HepG2 (cell line): ENCODE data around the gene CAMTA1. TPM values are rescaled to one million over a fixed set of nuclear protein-coding genes. Genes with fewer than 3 reads are reported as not detected.

Experiments
- ARNTL ChIP-seq: sonication (generic); formaldehyde crosslinking; IDR thresholded peaks from 2 replicates; pipeline ENCODE4 v1.4.0; 2020; ENCODE audit warnings: mild to moderate bottlenecking, missing genetic modification reagents
- CBX2 ChIP-seq, 2 experiments: fragments of 200-600 bp in 1 of 2; sonication (generic); formaldehyde crosslinking in 1 of 2; IDR thresholded peaks; 2 replicates each; pipeline versions ENCODE4 v1.7.0 to v1.8.1; 2018 to 2022; ENCODE audit warnings: low read depth in 2 of 2, low read length in 1 of 2, mild to moderate bottlenecking in 1 of 2, missing genetic modification reagents in 1 of 2
- CCAR2 ChIP-seq: fragments of 200-400 bp; formaldehyde crosslinking; optimal IDR thresholded peaks from 2 replicates; pipeline ENCODE3; 2018; ENCODE audit warnings: low read depth, mild to moderate bottlenecking, low read length, moderate library complexity
- CREM ChIP-seq, 2 experiments: sonication (generic) in 1 of 2; formaldehyde crosslinking in 1 of 2; IDR thresholded peaks; 2 replicates each; pipeline versions ENCODE4 v1.4.0 to v1.6.1; 2016 to 2020; ENCODE audit warnings: antibody characterized with exemption in 1 of 2, mild to moderate bottlenecking in 1 of 2, missing genetic modification reagents in 1 of 2
- EHMT2 ChIP-seq: fragments of 200-600 bp; sonication (generic); IDR thresholded peaks from 2 replicates; pipeline ENCODE4 v1.7.0; 2017; ENCODE audit warnings: antibody characterized with exemption, low read depth, low read length, borderline replicate concordance
- EP300 ChIP-seq, 3 experiments: sonication (generic) in 1 of 3; formaldehyde crosslinking in 1 of 3; IDR thresholded peaks; 2 replicates each; pipeline versions ENCODE4 v1.5.1 to v1.6.1; 2011 to 2020; ENCODE audit warnings: low read depth in 2 of 3, low read length in 2 of 3, borderline replicate concordance in 1 of 3, improper control_type of control experiment in 1 of 3, mild to moderate bottlenecking in 1 of 3, missing genetic modification reagents in 1 of 3, moderate library complexity in 1 of 3
- FOSL2 ChIP-seq: sonication (generic); formaldehyde crosslinking; IDR thresholded peaks from 2 replicates; pipeline ENCODE4 v1.4.0; 2020; ENCODE audit warnings: missing genetic modification reagents
- MED1 ChIP-seq: sonication (generic); formaldehyde crosslinking; IDR thresholded peaks from 2 replicates; pipeline ENCODE4 v1.4.0; 2020; ENCODE audit warnings: missing genetic modification reagents
- MYC ChIP-seq: sonication (generic); formaldehyde crosslinking; IDR thresholded peaks from 2 replicates; pipeline ENCODE4 v1.9.0; 2021; ENCODE audit warnings: missing genetic modification reagents, borderline replicate concordance
- NR1H2 ChIP-seq: sonication (generic); formaldehyde crosslinking; IDR thresholded peaks from 2 replicates; pipeline ENCODE4 v1.8.1; 2022; ENCODE audit warnings: low read depth, missing genetic modification reagents, borderline replicate concordance
- PLRG1 ChIP-seq: fragments of 450-650 bp; conservative IDR thresholded peaks from 2 replicates; pipeline ENCODE4 v1.6.1; 2016
- RCOR2 ChIP-seq: IDR thresholded peaks from 2 replicates; pipeline ENCODE4 v1.6.1; 2016; ENCODE audit warnings: missing biosample characterization, missing genetic modification reagents
- RFX1 ChIP-seq: fragments of 450-650 bp; IDR thresholded peaks from 2 replicates; pipeline ENCODE4 v1.6.1; 2017
- SAFB2 ChIP-seq: sonication (generic); formaldehyde crosslinking; IDR thresholded peaks from 2 replicates; pipeline ENCODE4 v1.5.1; 2020; ENCODE audit warnings: missing genetic modification reagents, low read depth, mild to moderate bottlenecking, borderline replicate concordance
- SMYD3 ChIP-seq: sonication (generic); formaldehyde crosslinking; IDR thresholded peaks from 2 replicates; pipeline ENCODE4 v1.8.1; 2023; ENCODE audit warnings: mild to moderate bottlenecking, missing genetic modification reagents
- ZFY ChIP-seq: sonication (generic); formaldehyde crosslinking; IDR thresholded peaks from 2 replicates; pipeline ENCODE4 v1.4.0; 2020; ENCODE audit warnings: missing genetic modification reagents
- ZHX2 ChIP-seq, 2 experiments: sonication (generic) in 1 of 2; formaldehyde crosslinking in 1 of 2; IDR thresholded peaks; 2 replicates each; pipeline versions ENCODE4 v1.6.1 to v1.9.0; 2014 to 2022; ENCODE audit warnings: antibody characterized with exemption in 1 of 2, borderline replicate concordance in 1 of 2, inconsistent platforms in 1 of 2, low read depth in 1 of 2, missing genetic modification reagents in 1 of 2
- ZNF12 ChIP-seq: sonication (generic); formaldehyde crosslinking; IDR thresholded peaks from 2 replicates; pipeline ENCODE4 v1.5.0; 2020; ENCODE audit warnings: missing genetic modification reagents
- ZNF570 ChIP-seq: sonication (generic); formaldehyde crosslinking; IDR thresholded peaks from 2 replicates; pipeline ENCODE4 v1.4.0; 2020; ENCODE audit warnings: mild to moderate bottlenecking, missing genetic modification reagents, borderline replicate concordance
- ZNF747 ChIP-seq: sonication (generic); formaldehyde crosslinking; IDR thresholded peaks from 2 replicates; pipeline ENCODE4 v1.8.1; 2023; ENCODE audit warnings: missing genetic modification reagents, mild to moderate bottlenecking, borderline replicate concordance
- ZNF775 ChIP-seq: sonication (generic); formaldehyde crosslinking; IDR thresholded peaks from 2 replicates; pipeline ENCODE4 v1.4.0; 2020; ENCODE audit warnings: missing genetic modification reagents, mild to moderate bottlenecking, moderate library complexity, borderline replicate concordance
- ZSCAN30 ChIP-seq: sonication (generic); formaldehyde crosslinking; IDR thresholded peaks from 2 replicates; pipeline ENCODE4 v1.5.0; 2020; ENCODE audit warnings: mild to moderate bottlenecking, missing genetic modification reagents
- polyA plus RNA-seq, 8 experiments: library from polyadenylated mRNA; depleted of rRNA in 3 of 8; stranded (reverse) in 7 of 8; unstranded in 1 of 8; fragments of >200 nt; fragmentation: Illumina TruSeq in 4 of 8; extraction: Trizol in 4 of 8; gene quantifications; 2 replicates each; pipeline versions ENCODE4 v1.2.1 to v1.2.3, GENCODE V29; 2011 to 2016; ENCODE audit warnings: low read depth in 4 of 8, missing spikeins in 1 of 8, mixed read lengths in 1 of 8; ENCODE audit not compliant: insufficient read depth in 1 of 8
- total RNA-seq, 5 experiments: library from RNA; depleted of rRNA; stranded (reverse); fragments of >200 nt; fragmentation: Illumina TruSeq; extraction: Trizol; gene quantifications; 2 replicates each; pipeline ENCODE4 v1.2.3, GENCODE V29; 2016; ENCODE audit warnings: low read depth in 1 of 5
- TF ChIP-seq, protein P1 (sequence below): sonication (generic); formaldehyde crosslinking; IDR thresholded peaks from 2 replicates; pipeline ENCODE4 v1.5.0; 2020; ENCODE audit warnings: mild to moderate bottlenecking, missing genetic modification reagents

CAMTA1 gene
- total and polyA plus RNA-seq, 2 of the 13 experiments (the other 11 are each of a cell fraction or from before 2014, with no cell fraction given): 25.0 to 36.4 TPM

GRCh38 chr1:6785728-6786505 lies 663 bp downstream of the CAMTA1 start (continued):
- TF ChIP-seq MYC (CRISPR knock-in tag) (peak; percentile 33; the same call in 1 of the 2 replicates), NR1H2 (CRISPR knock-in tag) (no peak), CCAR2 (no peak), ARNTL (no peak), SMYD3 (no peak), ZHX2 (IDR thresholded peaks at IDR 0.05; ENCODE audit: low read depth) (no peak), ZHX2 (CRISPR knock-in tag; IDR thresholded peaks at IDR 0.05; ENCODE audit: borderline replicate concordance) (no peak), MED1 (CRISPR knock-in tag) (no peak), EHMT2 (no peak), CBX2 (IDR thresholded peaks at IDR 0.05; ENCODE audit: low read depth, low read length) (no peak), CBX2 (CRISPR knock-in tag; IDR thresholded peaks at IDR 0.05; ENCODE audit: low read depth) (no peak), ZFY (CRISPR knock-in tag) (peak; percentile 42; the same call in 1 of the 2 replicates), ZNF570 (no peak), ZNF747 (CRISPR knock-in tag) (no peak), RCOR2 (no peak), ZNF12 (CRISPR knock-in tag) (no peak), PLRG1 (no peak), SAFB2 (CRISPR knock-in tag) (no peak), ZNF775 (no peak), CREM (IDR thresholded peaks at IDR 0.05) (no peak), CREM (CRISPR knock-in tag; IDR thresholded peaks at IDR 0.05) (no peak), RFX1 (no peak), EP300 (IDR thresholded peaks at IDR 0.05; ENCODE audit: low read depth in 2 of 2, low read length in 2 of 2) (no peak), EP300 (CRISPR knock-in tag; IDR thresholded peaks at IDR 0.05; ENCODE audit: borderline replicate concordance) (no peak), ZSCAN30 (no peak), FOSL2 (CRISPR knock-in tag) (no peak)
- TF ChIP-seq, protein P1, sequence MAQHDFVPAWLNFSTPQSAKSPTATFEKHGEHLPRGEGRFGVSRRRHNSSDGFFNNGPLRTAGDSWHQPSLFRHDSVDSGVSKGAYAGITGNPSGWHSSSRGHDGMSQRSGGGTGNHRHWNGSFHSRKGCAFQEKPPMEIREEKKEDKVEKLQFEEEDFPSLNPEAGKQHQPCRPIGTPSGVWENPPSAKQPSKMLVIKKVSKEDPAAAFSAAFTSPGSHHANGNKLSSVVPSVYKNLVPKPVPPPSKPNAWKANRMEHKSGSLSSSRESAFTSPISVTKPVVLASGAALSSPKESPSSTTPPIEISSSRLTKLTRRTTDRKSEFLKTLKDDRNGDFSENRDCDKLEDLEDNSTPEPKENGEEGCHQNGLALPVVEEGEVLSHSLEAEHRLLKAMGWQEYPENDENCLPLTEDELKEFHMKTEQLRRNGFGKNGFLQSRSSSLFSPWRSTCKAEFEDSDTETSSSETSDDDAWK (CRISPR knock-in tag): no peak
